Endometrial microvascular endothelial cells (primary cell): ENCODE measurements around the gene DIO3. TPM values are rescaled to one million over a fixed set of nuclear protein-coding genes. Genes with fewer than 3 reads are reported as not detected.

Experiments
- in situ Hi-C: cut with HindIII; loops from 2 replicates; pipeline ENCODE4 v1.10.0; 2017; ENCODE audit warnings: low sequenced_read_pairs, low pct_unique_long_range_greater_than_20kb; ENCODE audit errors: inconsistent ontology term
- total RNA-seq: library from RNA; depleted of rRNA; stranded (reverse); fragments of >200 nt; gene quantifications from one replicate; pipeline ENCODE4 v1.2.3, GENCODE V29; 2015; ENCODE audit errors: inconsistent ontology term

Gene DIO3
- total RNA-seq, 1 donor from 2014 or later: not detected

DNA sequence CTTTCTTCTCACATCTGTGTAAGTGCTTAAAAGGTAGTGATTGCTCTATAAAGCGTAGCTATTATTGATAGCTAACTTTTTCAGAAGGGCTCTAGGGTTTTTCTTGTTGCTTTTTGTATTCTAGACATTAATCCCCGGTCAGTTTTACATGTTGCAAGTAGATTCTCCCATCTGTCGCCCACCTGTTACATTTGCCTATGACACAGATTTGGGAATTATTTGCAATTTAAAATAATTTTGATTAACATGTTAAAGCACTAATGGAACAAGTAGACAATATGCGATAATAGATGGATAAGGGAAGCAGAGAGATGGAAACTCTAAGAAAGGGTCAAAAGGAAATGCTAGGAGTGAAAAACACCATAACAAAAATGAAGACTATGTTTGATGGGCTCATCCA is 44.5 kb downstream of the DIO3 start:
- in situ Hi-C loops: no loop called here

Other genes starting within 250 kb of the DIO3 start
- 60.6 TPM for gene PPP2R5C, start 200.2 kb downstream of the DIO3 start, total RNA-seq